ENCODE results near the gene PRPF38A.

DNA sequence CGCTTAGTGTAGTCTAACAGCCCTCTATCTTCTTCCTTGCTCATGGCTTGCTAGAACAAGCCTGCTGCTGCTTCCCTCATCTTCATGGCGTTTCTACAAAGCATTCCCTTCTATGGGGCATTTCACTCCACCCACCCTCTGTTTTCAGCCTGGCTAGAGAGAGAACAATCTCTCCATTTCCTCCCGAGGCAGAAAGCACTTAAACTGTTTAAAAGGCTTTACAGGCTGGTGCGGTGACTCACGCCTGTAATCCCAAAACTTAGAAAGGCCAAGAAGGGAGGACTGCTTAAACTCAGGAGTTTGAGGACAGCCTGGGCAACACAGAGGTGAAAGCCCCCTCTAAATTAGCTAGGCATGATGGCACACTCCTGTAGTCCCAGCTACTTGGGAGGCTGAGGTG lies 17.9 kb upstream of the PRPF38A start:
- TF ChIP-seq MYC (IDR thresholded peaks at IDR 0.05; ENCODE audit: borderline replicate concordance, low read length) (no peak), MAZ (IDR thresholded peaks at IDR 0.05; ENCODE audit: borderline replicate concordance, low read depth, low read length) (no peak), MAX (IDR thresholded peaks at IDR 0.05) (no peak), FOSL2 (IDR thresholded peaks at IDR 0.05) (no peak), FOSL2 (CRISPR knock-in tag; IDR thresholded peaks at IDR 0.05) (no peak), KDM1A (IDR thresholded peaks at IDR 0.05; ENCODE audit: low read depth) (no peak), RFX5 (IDR thresholded peaks at IDR 0.05) (no peak), JUN (IDR thresholded peaks at IDR 0.05) (no peak), NR3C1 (IDR thresholded peaks at IDR 0.05) (no peak), POLR2A (IDR thresholded peaks at IDR 0.05; ENCODE audit: low read length) (no peak)
- TF ChIP-seq, protein P1, sequence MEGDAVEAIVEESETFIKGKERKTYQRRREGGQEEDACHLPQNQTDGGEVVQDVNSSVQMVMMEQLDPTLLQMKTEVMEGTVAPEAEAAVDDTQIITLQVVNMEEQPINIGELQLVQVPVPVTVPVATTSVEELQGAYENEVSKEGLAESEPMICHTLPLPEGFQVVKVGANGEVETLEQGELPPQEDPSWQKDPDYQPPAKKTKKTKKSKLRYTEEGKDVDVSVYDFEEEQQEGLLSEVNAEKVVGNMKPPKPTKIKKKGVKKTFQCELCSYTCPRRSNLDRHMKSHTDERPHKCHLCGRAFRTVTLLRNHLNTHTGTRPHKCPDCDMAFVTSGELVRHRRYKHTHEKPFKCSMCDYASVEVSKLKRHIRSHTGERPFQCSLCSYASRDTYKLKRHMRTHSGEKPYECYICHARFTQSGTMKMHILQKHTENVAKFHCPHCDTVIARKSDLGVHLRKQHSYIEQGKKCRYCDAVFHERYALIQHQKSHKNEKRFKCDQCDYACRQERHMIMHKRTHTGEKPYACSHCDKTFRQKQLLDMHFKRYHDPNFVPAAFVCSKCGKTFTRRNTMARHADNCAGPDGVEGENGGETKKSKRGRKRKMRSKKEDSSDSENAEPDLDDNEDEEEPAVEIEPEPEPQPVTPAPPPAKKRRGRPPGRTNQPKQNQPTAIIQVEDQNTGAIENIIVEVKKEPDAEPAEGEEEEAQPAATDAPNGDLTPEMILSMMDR (IDR thresholded peaks at IDR 0.05) = no peak
